CD14-positive monocyte (primary cell): ENCODE data around the gene CSAD. TPM values are rescaled to one million over a fixed set of nuclear protein-coding genes. Genes with fewer than 3 reads are reported as not detected.

ENCODE experiments used
- DNase-seq, 3 donors: peaks; one replicate each; pipeline ENCODE4 v3.0.0-alpha.2; 2011 to 2022
- H2AFZ ChIP-seq: 2 replicates; pipeline ENCODE4 v1.6.0; 2012; ENCODE audit warnings: mild to moderate bottlenecking, low read depth, low read length, inconsistent platforms; ENCODE audit not compliant: insufficient read depth, poor library complexity, severe bottlenecking
- H3K27ac ChIP-seq, 2 donors: 1 replicate in 1 of 2; 2 replicates in 1 of 2; pipeline ENCODE4 v1.5.1; 2012 to 2013; ENCODE audit warnings: low read length in 2 of 2, control low read depth in 1 of 2, inconsistent platforms in 1 of 2, low read depth in 1 of 2, mild to moderate bottlenecking in 1 of 2
- H3K27me3 ChIP-seq, 2 donors: one replicate each; pipeline versions ENCODE4 v1.6.0 to v1.6.1; 2011 to 2013; ENCODE audit warnings: low read length in 2 of 2; ENCODE audit not compliant: control insufficient read depth in 2 of 2, insufficient read depth in 2 of 2
- H3K36me3 ChIP-seq, 2 donors: replicated peaks in 1 of 2; 1 replicate in 1 of 2; 2 replicates in 1 of 2; pipeline versions ENCODE4 v1.5.1 to v1.6.1; 2012 to 2013; ENCODE audit warnings: low read length in 2 of 2, control low read depth in 1 of 2, inconsistent platforms in 1 of 2, mild to moderate bottlenecking in 1 of 2; ENCODE audit not compliant: insufficient read depth in 2 of 2, control insufficient read depth in 1 of 2
- H3K4me1 ChIP-seq, 2 donors: 1 replicate in 1 of 2; 2 replicates in 1 of 2; pipeline versions ENCODE4 v1.5.1 to v1.6.1; 2012 to 2013; ENCODE audit warnings: low read length in 2 of 2, control low read depth in 1 of 2, inconsistent platforms in 1 of 2, mild to moderate bottlenecking in 1 of 2, moderate library complexity in 1 of 2; ENCODE audit not compliant: insufficient read depth in 2 of 2, control insufficient read depth in 1 of 2
- H3K4me2 ChIP-seq: replicated peaks from 2 replicates; pipeline ENCODE3; 2012; ENCODE audit warnings: low read length, moderate library complexity, mild to moderate bottlenecking; ENCODE audit not compliant: poor library complexity, severe bottlenecking; ENCODE audit errors: extremely low read depth
- H3K4me3 ChIP-seq, 3 experiments: fragments of 200-600 bp in 1 of 3; sonication (generic) in 1 of 3; replicated peaks in 1 of 3; 1 replicate in 2 of 3; 2 replicates in 1 of 3; pipeline ENCODE4 v1.5.1; 2011 to 2013; ENCODE audit warnings: low read length in 3 of 3, mild to moderate bottlenecking in 3 of 3, control low read depth in 2 of 3, low read depth in 2 of 3, inconsistent platforms in 1 of 3, moderate library complexity in 1 of 3
- H3K79me2 ChIP-seq: 2 replicates; pipeline ENCODE4 v1.6.0; 2012; ENCODE audit warnings: mild to moderate bottlenecking, control low read depth, inconsistent platforms, low read length, moderate library complexity; ENCODE audit not compliant: insufficient read depth
- H3K9ac ChIP-seq: 2 replicates; pipeline ENCODE4 v1.6.0; 2017; ENCODE audit warnings: low read length, mild to moderate bottlenecking; ENCODE audit not compliant: insufficient read depth, poor library complexity, severe bottlenecking
- H3K9me3 ChIP-seq, 2 donors: replicated peaks in 1 of 2; 1 replicate in 1 of 2; 2 replicates in 1 of 2; pipeline versions ENCODE4 v1.5.1 to v1.6.1; 2012 to 2013; ENCODE audit warnings: low read length in 2 of 2, control low read depth in 1 of 2; ENCODE audit not compliant: control insufficient read depth in 1 of 2, insufficient read depth in 1 of 2
- H4K20me1 ChIP-seq: 2 replicates; pipeline ENCODE4 v1.6.0; 2012; ENCODE audit warnings: mild to moderate bottlenecking, low read length, control low read depth, moderate library complexity; ENCODE audit not compliant: insufficient read depth
- H3K27ac Mint-ChIP-seq, 7 donors: one replicate each; pipeline ENCODE4 v1.8.0; 2020; ENCODE audit warnings: mild to moderate bottlenecking in 7 of 7, mixed read lengths in 7 of 7, moderate library complexity in 6 of 7, inconsistent platforms in 2 of 7
- H3K27me3 Mint-ChIP-seq, 3 donors: one replicate each; pipeline ENCODE4 v1.8.0; 2021 to 2022; ENCODE audit warnings: low read depth in 3 of 3, mild to moderate bottlenecking in 3 of 3, mixed read lengths in 3 of 3, moderate library complexity in 3 of 3, inconsistent platforms in 1 of 3
- H3K36me3 Mint-ChIP-seq, 2 donors: one replicate each; pipeline ENCODE4 v1.8.0; 2020; ENCODE audit warnings: mixed read lengths in 2 of 2, inconsistent platforms in 1 of 2, mild to moderate bottlenecking in 1 of 2
- H3K4me1 Mint-ChIP-seq: one replicate; pipeline ENCODE4 v1.8.0; 2020; ENCODE audit warnings: mild to moderate bottlenecking, mixed read lengths
- H3K4me3 Mint-ChIP-seq, 2 donors: one replicate each; pipeline ENCODE4 v1.8.0; 2020; ENCODE audit warnings: mild to moderate bottlenecking in 2 of 2, mixed read lengths in 2 of 2, moderate library complexity in 1 of 2
- H3K9me3 Mint-ChIP-seq, 7 donors: one replicate each; pipeline ENCODE4 v1.8.0; 2020 to 2022; ENCODE audit warnings: mixed read lengths in 7 of 7, mild to moderate bottlenecking in 6 of 7, moderate library complexity in 6 of 7, inconsistent platforms in 2 of 7
- WGBS: methylation state at CpG from one replicate; pipeline ENCODE4 v1.1.5; 2013; ENCODE audit warnings: missing lambda C conversion rate; ENCODE audit not compliant: insufficient coverage; 5-methylcytosine and 5-hydroxymethylcytosine counted together
- intact Hi-C, 2 donors: fragments of 100-400 bp; cut with micrococcal nuclease; formaldehyde crosslinking; loops; one replicate each; pipeline versions ENCODE4 v1.15.0 to v1.15.1; 2023
- polyA plus RNA-seq, 3 donors: library from polyadenylated mRNA; depleted of rRNA in 1 of 3; unstranded in 2 of 3; stranded (reverse) in 1 of 3; fragments of 300-500 nt in 2 of 3; fragments of >200 nt in 1 of 3; fragmentation: Illumina TruSeq in 2 of 3; gene quantifications; 1 replicate in 2 of 3; 2 replicates in 1 of 3; pipeline ENCODE4 v1.2.3, GENCODE V29; 2012 to 2021
- TF ChIP-seq, protein P1 (sequence below): fragments of 200-600 bp; IDR thresholded peaks from one replicate; pipeline ENCODE4 v1.8.0; 2022; ENCODE audit warnings: antibody characterized with exemption, mild to moderate bottlenecking

Gene CSAD
- polyA plus RNA-seq, 3 donors, result 1.3 to 145 (median 1.4) TPM

DNA sequence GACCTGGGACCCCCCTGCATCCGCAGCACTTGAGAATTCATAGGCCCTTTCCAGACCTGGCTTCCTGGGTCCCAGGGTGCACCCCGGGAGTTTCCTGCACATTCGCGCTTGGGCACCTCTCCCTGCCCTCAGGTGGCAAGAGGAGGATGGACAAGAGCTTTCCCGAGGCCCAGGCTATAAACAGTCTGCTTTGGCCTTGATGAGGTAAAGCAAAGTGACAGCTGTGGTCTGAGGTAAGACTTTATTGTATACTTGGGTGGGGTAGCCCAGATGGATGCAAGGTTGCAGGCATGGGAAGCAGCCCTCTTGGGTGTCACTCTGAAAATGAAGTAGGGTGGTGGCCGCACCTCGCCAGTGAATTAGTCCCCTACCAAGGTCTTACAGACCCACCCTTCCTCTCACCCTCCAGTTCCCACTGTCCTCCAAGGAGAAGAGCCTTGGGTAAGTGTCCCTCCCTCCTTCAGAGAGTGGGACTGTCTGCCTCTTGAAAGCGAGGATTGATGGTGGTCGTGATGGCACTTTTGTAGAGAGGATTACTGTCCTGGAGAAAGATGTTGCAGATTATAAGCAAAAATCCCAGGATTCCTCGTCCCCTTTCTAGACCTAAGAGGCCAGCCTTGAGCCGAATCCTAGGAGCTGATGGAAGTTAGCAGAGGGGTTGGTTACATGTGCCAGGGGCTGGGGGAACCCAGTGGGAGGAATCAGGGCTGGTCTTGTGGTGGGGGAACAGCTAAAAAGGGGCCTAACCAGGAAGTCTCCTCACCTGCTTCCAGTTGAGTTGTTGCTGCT lies 10.6 kb upstream of the CSAD start:
- no peak for DNase-seq
- WGBS, result 96% methylated on average over 9 of the region's 11 CpGs
- H3K27ac Mint-ChIP-seq, result peak overlapping the region in 1 of 7 donors; percentile 71
- peaks cover 0 to 2% (median 0%) of the 10 kb centered on the region in 7 donors for H3K9me3 Mint-ChIP-seq
- Histone ChIP-seq H3K36me3 (peaks cover 55 to 90% of the 10 kb centered on the region in 2 donors), H3K9ac (no peak overlapping the region), H3K4me2 (no peak overlapping the region), H3K9me3 (no peaks in the 10 kb centered on the region), H4K20me1 (peaks cover 25% of the 10 kb centered on the region), H3K4me1 (no peaks in the 10 kb centered on the region), H3K4me3 (no peak overlapping the region), H3K79me2 (no peaks in the 10 kb centered on the region), H2AFZ (no peak overlapping the region), H3K27me3 (no peaks in the 10 kb centered on the region), H3K27ac (no peak overlapping the region)
- peaks cover 74 to 84% of the 10 kb centered on the region in 2 donors for H3K36me3 Mint-ChIP-seq
- H3K4me1 Mint-ChIP-seq, result peaks cover 6% of the 10 kb centered on the region
- peaks cover 3 to 6% (median 4%) of the 10 kb centered on the region in 3 donors for H3K27me3 Mint-ChIP-seq
- TF ChIP-seq, protein P1, sequence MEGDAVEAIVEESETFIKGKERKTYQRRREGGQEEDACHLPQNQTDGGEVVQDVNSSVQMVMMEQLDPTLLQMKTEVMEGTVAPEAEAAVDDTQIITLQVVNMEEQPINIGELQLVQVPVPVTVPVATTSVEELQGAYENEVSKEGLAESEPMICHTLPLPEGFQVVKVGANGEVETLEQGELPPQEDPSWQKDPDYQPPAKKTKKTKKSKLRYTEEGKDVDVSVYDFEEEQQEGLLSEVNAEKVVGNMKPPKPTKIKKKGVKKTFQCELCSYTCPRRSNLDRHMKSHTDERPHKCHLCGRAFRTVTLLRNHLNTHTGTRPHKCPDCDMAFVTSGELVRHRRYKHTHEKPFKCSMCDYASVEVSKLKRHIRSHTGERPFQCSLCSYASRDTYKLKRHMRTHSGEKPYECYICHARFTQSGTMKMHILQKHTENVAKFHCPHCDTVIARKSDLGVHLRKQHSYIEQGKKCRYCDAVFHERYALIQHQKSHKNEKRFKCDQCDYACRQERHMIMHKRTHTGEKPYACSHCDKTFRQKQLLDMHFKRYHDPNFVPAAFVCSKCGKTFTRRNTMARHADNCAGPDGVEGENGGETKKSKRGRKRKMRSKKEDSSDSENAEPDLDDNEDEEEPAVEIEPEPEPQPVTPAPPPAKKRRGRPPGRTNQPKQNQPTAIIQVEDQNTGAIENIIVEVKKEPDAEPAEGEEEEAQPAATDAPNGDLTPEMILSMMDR, result no peak
- intact Hi-C loops, result no loop called here
- H3K4me3 Mint-ChIP-seq, result no peak overlapping the region

DNA sequence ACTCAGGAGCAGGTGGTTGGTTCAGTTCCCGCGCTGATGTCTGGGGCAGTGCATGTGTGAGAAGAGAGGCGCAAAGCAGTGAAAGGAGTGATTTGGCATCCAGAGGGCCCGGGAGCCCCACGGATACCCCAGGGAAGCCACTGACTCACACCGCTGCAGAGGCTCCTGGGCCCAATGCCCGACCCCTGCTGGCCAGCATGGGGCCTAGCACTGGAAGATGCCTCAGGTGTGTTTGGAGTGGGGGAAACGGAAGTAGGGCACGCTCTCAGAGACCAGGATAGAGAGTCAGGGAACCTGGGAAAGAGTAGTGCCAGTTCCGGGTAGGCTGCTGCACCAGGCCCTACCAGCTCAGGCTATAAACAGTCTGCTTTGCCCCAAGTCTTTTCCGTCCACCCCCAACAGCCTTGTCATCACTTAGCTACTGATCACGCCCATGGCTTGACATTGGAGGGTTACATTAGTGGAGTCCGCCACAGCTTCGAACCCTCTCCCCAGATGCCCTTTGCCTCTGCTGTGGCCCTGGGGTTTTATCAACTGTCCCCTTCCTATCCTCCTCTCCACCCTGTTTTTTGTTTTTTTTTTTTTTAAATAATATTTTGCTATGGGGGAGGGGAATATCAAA lies 9.5 kb upstream of the CSAD start:
- no peak overlapping the region for H3K4me3 Mint-ChIP-seq
- Histone ChIP-seq H3K4me2 (no peak overlapping the region), H3K9ac (no peak overlapping the region), H2AFZ (no peak overlapping the region), H3K4me1 (no peaks in the 10 kb centered on the region), H3K36me3 (peaks cover 59 to 90% of the 10 kb centered on the region in 2 donors), H3K79me2 (peaks cover 7% of the 10 kb centered on the region), H3K27ac (no peak overlapping the region), H3K27me3 (no peaks in the 10 kb centered on the region), H4K20me1 (peaks cover 33% of the 10 kb centered on the region), H3K9me3 (no peaks in the 10 kb centered on the region), H3K4me3 (no peak overlapping the region)
- no peak for DNase-seq
- WGBS, result 85% methylated on average over 8 of the region's 14 CpGs
- intact Hi-C loops, result no loop called here
- H3K4me1 Mint-ChIP-seq, result peaks cover 6% of the 10 kb centered on the region
- H3K27ac Mint-ChIP-seq, result peak overlapping the region in 1 of 7 donors; percentile 75
- peaks cover 75 to 84% of the 10 kb centered on the region in 2 donors for H3K36me3 Mint-ChIP-seq
- H3K9me3 Mint-ChIP-seq, result peaks cover 0 to 2% (median 0%) of the 10 kb centered on the region in 7 donors
- TF ChIP-seq, protein P1, result peak; percentile 62
- H3K27me3 Mint-ChIP-seq, result peaks cover 1 to 4% (median 3%) of the 10 kb centered on the region in 3 donors
